ENCODE measurements around the gene FXYD3. TPM values are rescaled to one million over a fixed set of nuclear protein-coding genes. Genes with fewer than 3 reads are reported as not detected.

FXYD3 gene
- total RNA-seq, 1 donor from 2014 or later: not detected

DNA sequence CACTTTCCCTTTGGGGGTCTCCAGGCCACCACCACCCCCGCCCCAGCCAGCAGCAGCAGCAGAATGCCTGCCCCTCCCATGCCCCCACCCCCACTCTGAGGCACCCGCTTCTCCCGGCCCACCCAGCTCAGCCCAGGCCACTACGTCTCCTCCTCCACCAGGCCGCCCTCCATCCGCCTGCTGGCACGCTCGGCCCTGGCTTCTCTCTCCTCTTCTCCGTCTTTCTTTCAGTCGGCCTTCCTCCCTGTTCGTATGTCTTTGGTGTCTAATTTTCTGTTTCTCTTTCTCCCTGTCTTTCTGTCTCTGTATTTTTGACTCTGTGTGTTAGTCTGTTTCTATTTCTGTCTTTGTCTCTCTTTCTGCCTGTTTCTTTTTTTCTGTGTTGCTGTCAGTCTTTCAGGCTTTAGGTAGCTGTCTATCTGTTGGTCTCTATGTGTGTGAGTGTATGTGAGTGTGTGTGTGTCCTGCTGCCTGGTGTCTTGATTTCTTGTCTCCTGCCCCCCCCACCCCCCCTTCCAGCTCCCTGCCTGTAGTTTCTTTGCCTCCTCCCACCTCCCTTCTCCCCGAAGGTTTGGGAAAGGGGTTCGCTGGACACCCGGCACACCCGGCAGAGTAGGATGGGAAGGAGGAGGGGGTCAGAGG is 19.1 kb downstream of the FXYD3 start, which contains the start of gene LGI4:
TSS of gene LGI4 (minus strand) at position 459 of the 642 bp plus-strand sequence. CDS start at position 80, 379 bp downstream.
- TF ChIP-seq EZH2 (IDR thresholded peaks at IDR 0.05) (no peak), EZH2phosphoT487 (IDR thresholded peaks at IDR 0.05) (no peak)
- TF ChIP-seq, protein P1, sequence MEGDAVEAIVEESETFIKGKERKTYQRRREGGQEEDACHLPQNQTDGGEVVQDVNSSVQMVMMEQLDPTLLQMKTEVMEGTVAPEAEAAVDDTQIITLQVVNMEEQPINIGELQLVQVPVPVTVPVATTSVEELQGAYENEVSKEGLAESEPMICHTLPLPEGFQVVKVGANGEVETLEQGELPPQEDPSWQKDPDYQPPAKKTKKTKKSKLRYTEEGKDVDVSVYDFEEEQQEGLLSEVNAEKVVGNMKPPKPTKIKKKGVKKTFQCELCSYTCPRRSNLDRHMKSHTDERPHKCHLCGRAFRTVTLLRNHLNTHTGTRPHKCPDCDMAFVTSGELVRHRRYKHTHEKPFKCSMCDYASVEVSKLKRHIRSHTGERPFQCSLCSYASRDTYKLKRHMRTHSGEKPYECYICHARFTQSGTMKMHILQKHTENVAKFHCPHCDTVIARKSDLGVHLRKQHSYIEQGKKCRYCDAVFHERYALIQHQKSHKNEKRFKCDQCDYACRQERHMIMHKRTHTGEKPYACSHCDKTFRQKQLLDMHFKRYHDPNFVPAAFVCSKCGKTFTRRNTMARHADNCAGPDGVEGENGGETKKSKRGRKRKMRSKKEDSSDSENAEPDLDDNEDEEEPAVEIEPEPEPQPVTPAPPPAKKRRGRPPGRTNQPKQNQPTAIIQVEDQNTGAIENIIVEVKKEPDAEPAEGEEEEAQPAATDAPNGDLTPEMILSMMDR (IDR thresholded peaks at IDR 0.05): no peak
- Histone ChIP-seq H3K4me3 (peak within 1 kb of the TSS; percentile 33), H4K20me1 (ENCODE audit: low read depth) (no peaks in the 10 kb centered on the region), H3F3A (ENCODE audit: low read depth) (peaks cover 5% of the 10 kb centered on the region), H3K27ac (no peak within 1 kb of the TSS), H3K9ac (no peak within 1 kb of the TSS), H3K79me2 (ENCODE audit: low read depth) (no peaks in the 10 kb centered on the region), H3K36me3 (no peaks in the 10 kb centered on the region), H3K9me3 (ENCODE audit: low read depth) (no peaks in the 10 kb centered on the region), H3K27me3 (no peaks in the 10 kb centered on the region), H3K4me1 (peaks cover 21% of the 10 kb centered on the region), H2AFZ (replicated peaks) (peak within 1 kb of the TSS; percentile 88), H3K4me2 (peak within 1 kb of the TSS; percentile 77)
- Mint-ChIP-seq H3K36me3 (no peaks in the 10 kb centered on the region), H3K27ac (peak within 1 kb of the TSS; percentile 74), H3K27me3 (ENCODE audit: insufficient read depth, low read depth) (peaks cover 13% of the 10 kb centered on the region), H3K9me3 (peaks cover 8% of the 10 kb centered on the region), H3K4me3 (peak within 1 kb of the TSS; percentile 31), H3K4me1 (peaks cover 31% of the 10 kb centered on the region)
- DNase-seq (ENCODE audit: low spot score): peak; percentile 16

DNA sequence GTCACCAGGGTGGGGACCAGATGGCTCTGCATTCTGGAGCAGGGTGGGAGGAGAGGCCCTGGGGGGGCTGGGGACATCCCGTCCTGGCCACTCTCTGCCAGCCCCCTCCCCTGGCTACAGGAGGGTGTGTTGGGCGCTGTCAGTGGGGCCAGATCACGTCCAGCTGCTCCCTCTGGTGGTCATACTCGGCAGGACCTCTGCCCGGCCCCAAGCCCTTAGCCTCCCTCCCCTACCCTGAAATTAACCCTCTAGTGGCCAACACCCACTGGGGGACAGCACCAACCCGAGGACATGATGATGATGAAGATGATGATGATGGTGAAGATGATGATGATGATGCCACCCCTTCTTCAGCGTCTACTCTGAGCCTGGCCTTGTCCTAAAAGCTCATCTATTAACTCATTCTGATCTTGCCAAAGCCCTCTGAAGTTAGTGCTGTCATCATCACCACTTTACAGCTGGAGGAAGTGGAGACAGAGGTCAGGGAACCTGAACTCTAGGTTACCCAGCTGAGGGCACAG is 19.8 kb downstream of the FXYD3 start:
- H3K36me3 Mint-ChIP-seq: no peaks in the 10 kb centered on the region
- Histone ChIP-seq H3K27ac (no peak overlapping the region), H3K9me3 (ENCODE audit: low read depth) (no peaks in the 10 kb centered on the region), H2AFZ (replicated peaks) (peak overlapping the region; percentile 88), H3K4me3 (peak overlapping the region; percentile 33), H3K9ac (no peak overlapping the region), H3K4me2 (peak overlapping the region; percentile 77), H3K27me3 (peaks cover 6% of the 10 kb centered on the region), H3K4me1 (peaks cover 22% of the 10 kb centered on the region), H3F3A (ENCODE audit: low read depth) (peaks cover 6% of the 10 kb centered on the region), H3K79me2 (ENCODE audit: low read depth) (no peaks in the 10 kb centered on the region), H4K20me1 (ENCODE audit: low read depth) (no peaks in the 10 kb centered on the region), H3K36me3 (no peaks in the 10 kb centered on the region)
- H3K9me3 Mint-ChIP-seq: peaks cover 8% of the 10 kb centered on the region
- H3K4me3 Mint-ChIP-seq: no peak overlapping the region
- H3K4me1 Mint-ChIP-seq: peaks cover 38% of the 10 kb centered on the region
- peaks cover 13% of the 10 kb centered on the region for H3K27me3 Mint-ChIP-seq (ENCODE audit: insufficient read depth, low read depth)
- TF ChIP-seq, protein P1 (IDR thresholded peaks at IDR 0.05): peak; percentile 94
- TF ChIP-seq EZH2 (IDR thresholded peaks at IDR 0.05): no peak
- peak overlapping the region; percentile 74 for H3K27ac Mint-ChIP-seq
- peak; percentile 88 for DNase-seq (ENCODE audit: low spot score)

DNA sequence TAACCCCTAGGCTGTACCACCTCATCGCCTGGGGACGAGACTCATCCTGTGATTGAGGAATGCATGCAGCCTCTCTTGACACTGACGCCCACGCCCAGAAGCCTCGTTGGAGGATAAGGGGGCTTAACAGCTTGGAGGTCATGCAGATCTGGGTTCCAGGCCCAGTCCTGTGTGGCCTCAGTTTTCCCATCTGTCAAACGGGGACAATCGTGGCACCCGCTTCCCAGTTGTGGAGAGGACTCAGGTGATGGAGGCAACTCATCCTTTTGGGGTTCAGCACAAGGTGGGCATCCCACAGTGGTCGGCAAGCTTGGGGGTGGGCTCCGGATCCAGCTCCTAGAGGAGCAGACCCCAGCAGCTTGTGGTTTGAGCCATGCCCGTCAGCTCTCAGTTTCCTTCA is 20.6 kb downstream of the FXYD3 start:
- H3F3A ChIP-seq (ENCODE audit: low read depth): peaks cover 11% of the 10 kb centered on the region
- no peaks in the 10 kb centered on the region for H3K9me3 ChIP-seq (ENCODE audit: low read depth)
- no peak overlapping the region for H3K9ac ChIP-seq
- no peaks in the 10 kb centered on the region for H4K20me1 ChIP-seq (ENCODE audit: low read depth)
- peaks cover 17% of the 10 kb centered on the region for H3K27me3 Mint-ChIP-seq (ENCODE audit: insufficient read depth, low read depth)
- H3K4me3 ChIP-seq: no peak overlapping the region
- no peak overlapping the region for H3K27ac Mint-ChIP-seq
- H3K27me3 ChIP-seq: peaks cover 11% of the 10 kb centered on the region
- H3K9me3 Mint-ChIP-seq: peaks cover 8% of the 10 kb centered on the region
- no peak for DNase-seq (ENCODE audit: low spot score)
- peaks cover 44% of the 10 kb centered on the region for H3K4me1 Mint-ChIP-seq
- H3K27ac ChIP-seq: no peak overlapping the region
- H2AFZ ChIP-seq (replicated peaks): no peak overlapping the region
- peaks cover 25% of the 10 kb centered on the region for H3K4me1 ChIP-seq
- TF ChIP-seq, protein P1 (IDR thresholded peaks at IDR 0.05): no peak
- TF ChIP-seq EZH2 (IDR thresholded peaks at IDR 0.05) (no peak), EZH2phosphoT487 (IDR thresholded peaks at IDR 0.05) (no peak)
- H3K4me2 ChIP-seq: no peak overlapping the region
- no peaks in the 10 kb centered on the region for H3K36me3 ChIP-seq
- H3K79me2 ChIP-seq (ENCODE audit: low read depth): no peaks in the 10 kb centered on the region
- H3K4me3 Mint-ChIP-seq: no peak overlapping the region
- no peaks in the 10 kb centered on the region for H3K36me3 Mint-ChIP-seq
